ENCODE measurements around the gene HCAR2.
"Not testable (repeated sequence)": the region's sequence is repeated elsewhere in the genome, so short reads cannot be mapped to it uniquely, and the experiment has no call there.

Gene HCAR2

GRCh38 chr12:122702890-122703611 is at the start of gene HCAR2:
HCAR2 (minus strand) TSS chr12:122703357; CDS start chr12:122703283, 74 bp downstream.
- DNase-seq (ENCODE audit: low read depth in 2 of 2): not testable (repeated sequence)

- peak; percentile 99 for DNase-seq (ENCODE audit: low read depth in 2 of 2)
These were observed 49.5 kb upstream of the HCAR2 start, which contains the start of gene DENR for GRCh38 chr12:122752464-122753318. DENR (plus strand) TSS chr12:122752824; CDS start chr12:122753702, 878 bp downstream.

- not testable (repeated sequence) for DNase-seq (ENCODE audit: low read depth in 2 of 2)
These were observed 47.8 kb upstream of the HCAR2 start for GRCh38 chr12:122750781-122751515.

- DNase-seq (ENCODE audit: low read depth in 2 of 2): no peak
These were observed 46.6 kb upstream of the HCAR2 start for GRCh38 chr12:122749569-122750332.

GRCh38 chr12:122747224-122748135 is 44.3 kb upstream of the HCAR2 start:
- no peak for DNase-seq (ENCODE audit: low read depth in 2 of 2)

GRCh38 chr12:122743895-122744525 is 40.9 kb upstream of the HCAR2 start:
- DNase-seq (ENCODE audit: low read depth in 2 of 2): no peak

- DNase-seq (ENCODE audit: low read depth in 2 of 2): no peak
These were observed 37.2 kb upstream of the HCAR2 start for GRCh38 chr12:122740351-122740750.

GRCh38 chr12:122738571-122738970 is 35.4 kb upstream of the HCAR2 start:
- DNase-seq (ENCODE audit: low read depth in 2 of 2): no peak

- DNase-seq (ENCODE audit: low read depth in 2 of 2): no peak
These were observed 29.5 kb upstream of the HCAR2 start for GRCh38 chr12:122732611-122733010.

GRCh38 chr12:122732170-122732569 is 29.0 kb upstream of the HCAR2 start:
- no peak for DNase-seq (ENCODE audit: low read depth in 2 of 2)

- no peak for DNase-seq (ENCODE audit: low read depth in 2 of 2)
These were observed 27.3 kb upstream of the HCAR2 start, which contains the start of gene HCAR1 for GRCh38 chr12:122730215-122731014. HCAR1 (minus strand) TSS chr12:122730844; CDS start chr12:122730339, 505 bp downstream.

GRCh38 chr12:122729583-122730214 is 26.5 kb upstream of the HCAR2 start:
- DNase-seq (ENCODE audit: low read depth in 2 of 2): no peak

- DNase-seq (ENCODE audit: low read depth in 2 of 2): no peak
These were observed 23.0 kb upstream of the HCAR2 start for GRCh38 chr12:122726080-122726558.

GRCh38 chr12:122725452-122726079 is 22.4 kb upstream of the HCAR2 start:
- DNase-seq (ENCODE audit: low read depth in 2 of 2): no peak

GRCh38 chr12:122724641-122725243 is 21.6 kb upstream of the HCAR2 start:
- DNase-seq (ENCODE audit: low read depth in 2 of 2): no peak

GRCh38 chr12:122722387-122722786 is 19.2 kb upstream of the HCAR2 start:
- no peak for DNase-seq (ENCODE audit: low read depth in 2 of 2)

GRCh38 chr12:122721057-122721545 is 17.9 kb upstream of the HCAR2 start:
- DNase-seq (ENCODE audit: low read depth in 2 of 2): no peak
